OCI-M2 (cell line): ENCODE measurements around the gene GPRASP3.

Experiments used
- DNase-seq: peaks from one replicate; lab custom pipeline; 2025; ENCODE audit not compliant: unreplicated experiment; lab: John Stamatoyannopoulos, UW

The GPRASP3 gene

DNA sequence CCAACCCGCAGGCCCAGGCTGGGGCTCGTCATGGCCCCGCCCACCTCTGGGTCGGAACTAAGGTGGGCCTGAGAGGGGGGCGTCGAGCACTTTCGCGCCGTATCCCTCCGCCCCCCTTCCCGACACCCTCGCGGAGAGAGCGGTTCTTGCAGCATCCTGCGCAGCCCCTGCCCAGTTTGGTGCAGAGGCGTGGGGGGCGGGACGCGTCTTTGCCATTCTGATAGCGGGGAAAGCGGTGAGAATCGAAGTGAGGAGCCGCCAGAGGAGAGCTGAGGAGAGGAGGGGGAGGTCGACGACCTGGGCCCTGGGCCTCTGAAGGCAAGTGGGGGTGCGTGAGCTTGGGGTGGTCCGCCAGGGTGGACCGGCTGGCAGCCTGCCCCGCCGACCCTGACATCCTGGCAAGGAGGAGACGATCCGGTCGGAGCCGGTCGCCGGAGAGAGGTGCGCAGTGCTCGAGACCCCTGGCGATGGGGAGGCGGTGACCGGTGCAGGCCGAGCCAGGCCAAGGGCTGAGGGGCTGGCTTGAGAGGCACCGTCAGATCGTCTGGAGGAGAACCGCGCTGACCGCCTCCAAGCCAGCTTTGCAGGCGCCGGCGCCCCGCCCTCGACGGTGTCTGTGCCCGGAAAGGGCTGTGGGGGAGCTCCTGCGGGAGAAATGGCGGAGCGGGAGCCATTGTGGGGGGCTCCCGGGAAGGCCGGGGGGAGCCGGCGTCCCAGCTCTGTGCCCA, 25.5 kb downstream of the GPRASP3 start:
- no peak for DNase-seq

DNA sequence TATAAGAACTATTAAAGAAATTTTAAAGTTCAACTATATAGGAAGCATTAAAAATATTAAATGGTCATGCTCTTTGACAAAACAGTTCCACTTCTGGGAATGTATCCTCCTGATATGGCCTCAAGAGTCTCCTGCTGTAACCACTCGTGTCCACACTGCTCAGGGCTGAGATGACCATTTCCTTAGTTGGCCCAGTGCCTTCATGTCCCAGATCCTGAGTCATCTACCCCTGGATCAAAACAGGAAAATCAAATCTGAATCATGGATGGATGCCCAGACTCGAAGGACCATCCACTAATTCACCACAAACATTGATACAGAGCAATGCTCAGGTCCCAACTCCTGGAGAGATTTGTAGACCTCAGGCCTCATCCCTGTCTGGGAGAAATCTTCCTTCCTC, 44.7 kb downstream of the GPRASP3 start:
- no peak for DNase-seq

- DNase-seq, result no peak
Observed at GRCh38 chrX:102765809-102766208, 45.3 kb downstream of the GPRASP3 start.

GRCh38 chrX:102767287-102767686, 46.7 kb downstream of the GPRASP3 start:
- no peak for DNase-seq

GRCh38 chrX:102768987-102769761, 48.6 kb downstream of the GPRASP3 start:
- peak; percentile 25 for DNase-seq
